ENCODE results near the gene ZNF614. TPM values are rescaled to one million over a fixed set of nuclear protein-coding genes. Genes with fewer than 3 reads are reported as not detected.

Gene ZNF614
- total and polyA plus RNA-seq, 10 of the 15 experiments (the other 5 are each of a cell fraction or from before 2014, with no cell fraction given): 3.9 to 16.0 (median 9.6) TPM

- TF ChIP-seq BCLAF1 (IDR thresholded peaks at IDR 0.05) (no peak), TAF1 (IDR thresholded peaks at IDR 0.05; ENCODE audit: borderline replicate concordance, low read depth, low read length) (peak; percentile 38), BHLHE40 (IDR thresholded peaks at IDR 0.05; ENCODE audit: borderline replicate concordance in 1 of 2, low read depth in 2 of 2, low read length in 1 of 2) (0 out of 4 replicates have a peak, but pooled peaks of 1 of the 2 experiments have one; percentile 10), TARDBP (IDR thresholded peaks at IDR 0.05; ENCODE audit: borderline replicate concordance) (peak; percentile 85; the same call in 1 of the 2 replicates), ZBED1 (IDR thresholded peaks at IDR 0.05; ENCODE audit: borderline replicate concordance) (no peak), CHD2 (IDR thresholded peaks at IDR 0.05; ENCODE audit: borderline replicate concordance, low read depth, low read length) (0 out of 2 replicates have a peak, but pooled peaks have one; percentile 49), BACH1 (IDR thresholded peaks at IDR 0.05; ENCODE audit: borderline replicate concordance) (no peak), ATF7 (IDR thresholded peaks at IDR 0.05; ENCODE audit: low read depth) (0 out of 2 replicates have a peak, but pooled peaks have one; percentile 9), RELA (IDR thresholded peaks at IDR 0.05; ENCODE audit: borderline replicate concordance, partially characterized antibody) (no peak), RAD51 (IDR thresholded peaks at IDR 0.05) (no peak), POLR2AphosphoS5 (IDR thresholded peaks at IDR 0.05; ENCODE audit: low read length) (peak; percentile 71), SP1 (IDR thresholded peaks at IDR 0.05; ENCODE audit: low read depth, low read length) (peak; percentile 25), DPF2 (IDR thresholded peaks at IDR 0.05) (0 out of 2 replicates have a peak, but pooled peaks have one; percentile 36), POLR2A (IDR thresholded peaks at IDR 0.05; ENCODE audit: low read depth, low read length) (peak; percentile 72), ZBTB33 (IDR thresholded peaks at IDR 0.05) (0 out of 2 replicates have a peak, but pooled peaks have one; percentile 6), SREBF2 (IDR thresholded peaks at IDR 0.05; ENCODE audit: low read length) (0 out of 2 replicates have a peak, but pooled peaks have one; percentile 21), SRF (IDR thresholded peaks at IDR 0.05; ENCODE audit: low read depth in 2 of 2, low read length in 2 of 2) (no peak), NR2C2 (IDR thresholded peaks at IDR 0.05; ENCODE audit: borderline replicate concordance, control insufficient read depth, insufficient read length, low read depth) (no peak), ESRRA (IDR thresholded peaks at IDR 0.05; ENCODE audit: low read length) (0 out of 2 replicates have a peak, but pooled peaks have one; percentile 64), GATAD2B (conservative IDR thresholded peaks at IDR 0.05; ENCODE audit: low read depth) (0 out of 2 replicates have a peak, but pooled peaks have one; percentile 24)
- TF ChIP-seq, protein P1, sequence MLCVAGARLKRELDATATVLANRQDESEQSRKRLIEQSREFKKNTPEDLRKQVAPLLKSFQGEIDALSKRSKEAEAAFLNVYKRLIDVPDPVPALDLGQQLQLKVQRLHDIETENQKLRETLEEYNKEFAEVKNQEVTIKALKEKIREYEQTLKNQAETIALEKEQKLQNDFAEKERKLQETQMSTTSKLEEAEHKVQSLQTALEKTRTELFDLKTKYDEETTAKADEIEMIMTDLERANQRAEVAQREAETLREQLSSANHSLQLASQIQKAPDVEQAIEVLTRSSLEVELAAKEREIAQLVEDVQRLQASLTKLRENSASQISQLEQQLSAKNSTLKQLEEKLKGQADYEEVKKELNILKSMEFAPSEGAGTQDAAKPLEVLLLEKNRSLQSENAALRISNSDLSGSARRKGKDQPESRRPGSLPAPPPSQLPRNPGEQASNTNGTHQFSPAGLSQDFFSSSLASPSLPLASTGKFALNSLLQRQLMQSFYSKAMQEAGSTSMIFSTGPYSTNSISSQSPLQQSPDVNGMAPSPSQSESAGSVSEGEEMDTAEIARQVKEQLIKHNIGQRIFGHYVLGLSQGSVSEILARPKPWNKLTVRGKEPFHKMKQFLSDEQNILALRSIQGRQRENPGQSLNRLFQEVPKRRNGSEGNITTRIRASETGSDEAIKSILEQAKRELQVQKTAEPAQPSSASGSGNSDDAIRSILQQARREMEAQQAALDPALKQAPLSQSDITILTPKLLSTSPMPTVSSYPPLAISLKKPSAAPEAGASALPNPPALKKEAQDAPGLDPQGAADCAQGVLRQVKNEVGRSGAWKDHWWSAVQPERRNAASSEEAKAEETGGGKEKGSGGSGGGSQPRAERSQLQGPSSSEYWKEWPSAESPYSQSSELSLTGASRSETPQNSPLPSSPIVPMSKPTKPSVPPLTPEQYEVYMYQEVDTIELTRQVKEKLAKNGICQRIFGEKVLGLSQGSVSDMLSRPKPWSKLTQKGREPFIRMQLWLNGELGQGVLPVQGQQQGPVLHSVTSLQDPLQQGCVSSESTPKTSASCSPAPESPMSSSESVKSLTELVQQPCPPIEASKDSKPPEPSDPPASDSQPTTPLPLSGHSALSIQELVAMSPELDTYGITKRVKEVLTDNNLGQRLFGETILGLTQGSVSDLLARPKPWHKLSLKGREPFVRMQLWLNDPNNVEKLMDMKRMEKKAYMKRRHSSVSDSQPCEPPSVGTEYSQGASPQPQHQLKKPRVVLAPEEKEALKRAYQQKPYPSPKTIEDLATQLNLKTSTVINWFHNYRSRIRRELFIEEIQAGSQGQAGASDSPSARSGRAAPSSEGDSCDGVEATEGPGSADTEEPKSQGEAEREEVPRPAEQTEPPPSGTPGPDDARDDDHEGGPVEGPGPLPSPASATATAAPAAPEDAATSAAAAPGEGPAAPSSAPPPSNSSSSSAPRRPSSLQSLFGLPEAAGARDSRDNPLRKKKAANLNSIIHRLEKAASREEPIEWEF (IDR thresholded peaks at IDR 0.05; ENCODE audit: insufficient replicate concordance, low read depth, low read length): no peak
These were observed 20.2 kb downstream of the ZNF614 start, which contains the start of gene ZNF615 (continued) for GRCh38 chr19:52007806-52008557.

Data from GM12878 (cell line).